ENCODE measurements around the gene MYOM1.
A peak's percentile ranks its signal among the peaks of the same experiment; 100 is the strongest.

MYOM1 gene

DNA sequence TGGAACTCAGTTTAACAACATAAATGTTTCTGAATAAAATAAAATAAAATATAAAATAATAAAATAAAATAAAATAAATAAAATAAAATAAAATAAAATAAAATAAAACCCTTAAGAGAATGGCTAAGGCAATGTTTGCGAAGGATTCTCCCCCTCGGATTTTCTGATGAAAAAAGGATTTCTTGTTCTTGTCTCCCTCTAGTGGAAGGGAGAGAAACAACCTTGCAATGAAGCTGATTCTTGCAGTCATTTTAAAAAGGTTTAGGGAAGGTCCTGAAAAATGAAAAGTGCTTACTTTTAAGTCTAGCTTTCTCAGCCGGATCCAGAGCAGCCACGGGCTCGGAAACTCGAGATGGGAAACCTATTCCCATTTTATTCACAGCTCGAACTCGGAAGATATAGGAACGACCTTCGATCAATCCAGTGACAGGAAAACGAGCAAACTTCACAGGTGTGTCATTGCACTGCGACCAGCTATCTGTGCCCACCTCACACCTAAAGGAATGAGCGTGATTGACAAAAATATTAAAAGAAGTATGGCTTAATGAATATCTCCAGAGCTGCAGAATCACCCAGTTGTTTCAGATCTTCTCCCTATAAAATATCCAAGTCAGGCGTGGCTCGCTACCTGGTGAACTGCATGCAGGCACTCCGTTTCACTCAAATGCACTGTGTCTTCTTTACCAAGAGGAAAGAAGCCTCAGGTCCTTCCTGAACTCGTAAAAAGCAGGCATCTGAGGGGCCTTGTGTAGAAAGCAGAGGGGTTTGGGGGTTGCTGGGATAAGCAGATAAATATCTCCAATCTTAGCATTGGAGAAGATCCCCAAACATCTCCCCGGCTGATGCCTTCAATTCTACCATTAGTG lies 68.1 kb downstream of the MYOM1 start:
- peak; percentile 40 for DNase-seq (ENCODE audit: low spot score)

DNA sequence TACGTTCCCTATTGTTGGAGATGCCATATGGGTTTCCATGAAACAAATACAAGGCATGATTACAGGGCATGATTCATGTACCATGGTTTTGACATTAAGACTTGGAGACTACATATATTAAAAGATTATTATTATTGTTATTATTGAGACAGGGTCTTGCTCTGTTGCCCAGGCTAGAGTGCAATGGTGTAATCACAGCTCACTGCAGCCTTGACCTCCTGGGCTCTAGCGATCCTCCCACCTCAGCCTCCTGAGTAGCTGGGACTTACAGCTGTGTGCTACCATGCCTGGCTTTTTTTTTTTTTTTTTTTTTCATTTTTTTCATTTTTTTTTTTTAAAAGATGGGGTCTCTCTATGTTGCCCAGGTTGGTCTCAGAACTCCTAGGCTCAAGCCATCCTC lies 69.1 kb downstream of the MYOM1 start:
- no peak for DNase-seq (ENCODE audit: low spot score)

GRCh38 chr18:3150274-3150673 lies 69.5 kb downstream of the MYOM1 start:
- no peak for DNase-seq (ENCODE audit: low spot score)

DNA sequence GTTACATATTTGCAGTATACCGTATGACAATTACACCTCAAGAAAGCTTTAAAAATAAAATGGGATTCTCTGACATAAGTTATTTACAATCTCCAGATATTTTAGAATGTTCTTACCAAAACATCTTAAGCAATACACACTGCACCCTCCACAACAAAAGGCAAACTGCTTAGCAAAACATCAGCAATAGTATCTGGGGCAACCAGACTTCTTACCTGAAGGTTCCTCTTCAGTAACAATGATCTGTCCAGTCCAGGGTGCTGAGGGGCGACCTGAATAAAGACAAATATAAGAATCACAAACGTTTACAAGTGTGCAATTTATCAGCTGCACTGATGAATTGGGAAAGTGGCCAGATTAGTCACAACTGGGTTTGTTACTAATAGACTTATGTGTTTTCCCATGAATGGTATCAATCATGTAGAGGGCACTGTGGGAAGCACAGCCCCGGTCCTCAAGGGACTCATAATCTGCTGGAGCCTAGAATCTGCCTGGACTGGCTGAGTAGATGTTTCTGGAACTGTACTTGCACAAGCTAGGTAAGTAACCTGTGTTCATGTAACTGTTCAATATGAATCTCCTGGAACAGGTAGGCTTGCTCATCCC lies 70.7 kb downstream of the MYOM1 start:
- peak; percentile 14 for DNase-seq (ENCODE audit: low spot score)

- no peak for DNase-seq (ENCODE audit: low spot score)
These were observed 71.7 kb downstream of the MYOM1 start for GRCh38 chr18:3147935-3148554.

DNA sequence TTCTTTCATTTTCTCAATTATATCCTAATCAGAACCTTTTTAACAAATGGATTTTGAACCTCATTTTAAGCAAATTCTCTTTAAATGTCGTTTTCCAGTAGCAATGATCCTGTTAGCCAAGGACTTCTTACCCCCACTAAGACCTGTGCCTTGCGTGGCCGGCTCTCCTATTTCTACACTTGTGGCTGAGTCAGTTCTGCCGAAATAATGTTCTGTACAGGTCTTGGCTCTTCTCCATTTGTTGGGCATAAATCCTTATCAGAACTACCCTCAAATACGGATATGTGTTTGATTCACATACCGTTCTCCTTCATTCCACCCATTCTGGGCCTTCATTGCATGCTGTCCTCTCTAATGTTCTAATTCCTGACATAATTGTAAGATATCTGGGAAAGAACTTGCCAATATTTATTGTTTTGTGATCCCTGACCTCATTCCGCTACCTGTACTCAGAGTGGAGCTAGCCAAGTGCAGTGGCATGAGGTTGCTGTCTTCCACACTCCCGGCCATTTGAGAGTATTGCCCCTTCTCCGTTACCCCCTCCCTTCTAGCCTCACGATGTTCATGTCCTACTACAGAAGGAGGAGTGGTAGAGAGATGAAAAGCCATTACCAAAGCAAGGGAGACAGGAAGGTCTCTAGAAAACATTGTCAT lies 78.7 kb downstream of the MYOM1 start:
- no peak for DNase-seq (ENCODE audit: low spot score)

DNA sequence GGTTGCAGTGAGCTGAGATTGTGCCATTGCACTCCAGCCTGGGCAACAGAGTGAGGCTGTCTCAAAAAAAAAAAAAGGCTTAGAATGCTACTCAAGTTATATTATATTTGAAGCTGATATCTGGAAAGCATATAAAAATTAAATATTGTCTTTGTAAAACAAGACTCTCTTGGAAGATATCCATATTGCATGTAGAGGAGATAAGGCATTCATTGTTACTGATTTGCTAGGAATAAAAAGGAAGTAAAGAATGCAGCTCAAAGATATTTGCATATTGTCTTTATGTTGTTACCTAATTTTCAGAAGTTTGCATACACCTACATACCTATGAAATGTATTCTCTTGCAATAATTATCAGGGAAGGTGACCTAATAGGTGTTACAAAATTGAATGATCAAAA lies 79.4 kb downstream of the MYOM1 start:
- DNase-seq (ENCODE audit: low spot score), result no peak

GRCh38 chr18:3139406-3139805 lies 80.4 kb downstream of the MYOM1 start:
- no peak for DNase-seq (ENCODE audit: low spot score)

- no peak for DNase-seq (ENCODE audit: low spot score)
These were observed 81.3 kb downstream of the MYOM1 start for GRCh38 chr18:3138274-3138975.

- DNase-seq (ENCODE audit: low spot score), result no peak
These were observed 84.2 kb downstream of the MYOM1 start for GRCh38 chr18:3135536-3135935.

- no peak for DNase-seq (ENCODE audit: low spot score)
These were observed 87.1 kb downstream of the MYOM1 start for GRCh38 chr18:3132700-3133099.

DNA sequence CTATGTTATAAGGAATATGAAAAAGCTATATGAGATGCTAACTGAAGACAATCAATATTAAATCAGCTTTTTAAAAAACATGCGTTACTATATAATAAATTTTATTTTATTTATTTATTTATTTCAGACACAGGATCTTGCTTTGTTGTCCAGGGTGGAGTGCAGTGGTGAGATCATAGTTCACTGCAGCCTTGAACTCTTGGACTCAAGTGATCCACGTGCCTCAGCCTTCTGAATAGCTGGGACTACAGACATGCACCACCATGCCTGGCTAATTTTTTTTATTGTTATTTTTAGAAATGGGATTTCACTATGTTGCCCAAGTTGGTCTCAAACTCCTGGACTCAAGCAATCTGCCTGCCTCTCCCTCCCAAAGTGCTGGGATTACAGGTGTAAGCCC lies 89.4 kb downstream of the MYOM1 start:
- no peak for DNase-seq (ENCODE audit: low spot score)

DNA sequence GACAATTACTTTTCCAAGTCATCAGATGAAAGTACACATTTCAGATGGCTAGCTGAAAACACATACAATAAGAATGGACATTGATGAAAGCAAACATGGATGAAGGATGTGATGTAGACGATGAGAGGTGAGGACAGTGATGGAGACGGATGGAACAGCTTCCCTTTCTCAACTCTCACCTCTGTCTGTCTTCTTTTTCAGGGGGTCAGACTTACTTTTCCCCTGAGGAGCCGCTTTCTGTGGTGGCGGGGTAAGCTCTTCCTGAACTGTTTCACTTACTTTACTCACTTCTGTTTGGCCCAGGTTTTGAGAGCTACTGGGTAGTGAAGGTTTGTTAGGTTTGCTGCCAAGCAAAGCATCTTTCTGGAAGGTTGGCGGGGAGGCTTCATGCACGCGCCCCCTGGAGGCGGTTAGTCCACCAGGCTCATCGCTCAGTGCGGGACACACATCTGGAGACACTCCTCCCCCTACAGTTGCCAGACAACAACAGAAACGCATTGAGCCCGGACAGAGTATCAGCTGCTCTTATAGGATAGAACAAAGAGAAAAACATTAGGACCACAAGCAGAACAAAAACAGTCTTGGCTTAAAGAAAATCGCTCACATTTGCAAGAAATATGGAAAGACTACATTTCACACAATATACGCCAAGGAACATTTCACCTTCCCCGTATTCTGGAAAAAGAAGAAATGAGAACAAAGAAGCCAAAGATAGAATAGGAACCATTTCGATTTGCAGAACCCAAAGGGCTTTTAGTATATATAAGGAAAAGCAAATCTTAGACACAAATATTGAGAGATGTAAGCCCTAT lies 90.5 kb downstream of the MYOM1 start:
- peak; percentile 65 for DNase-seq (ENCODE audit: low spot score)

DNA sequence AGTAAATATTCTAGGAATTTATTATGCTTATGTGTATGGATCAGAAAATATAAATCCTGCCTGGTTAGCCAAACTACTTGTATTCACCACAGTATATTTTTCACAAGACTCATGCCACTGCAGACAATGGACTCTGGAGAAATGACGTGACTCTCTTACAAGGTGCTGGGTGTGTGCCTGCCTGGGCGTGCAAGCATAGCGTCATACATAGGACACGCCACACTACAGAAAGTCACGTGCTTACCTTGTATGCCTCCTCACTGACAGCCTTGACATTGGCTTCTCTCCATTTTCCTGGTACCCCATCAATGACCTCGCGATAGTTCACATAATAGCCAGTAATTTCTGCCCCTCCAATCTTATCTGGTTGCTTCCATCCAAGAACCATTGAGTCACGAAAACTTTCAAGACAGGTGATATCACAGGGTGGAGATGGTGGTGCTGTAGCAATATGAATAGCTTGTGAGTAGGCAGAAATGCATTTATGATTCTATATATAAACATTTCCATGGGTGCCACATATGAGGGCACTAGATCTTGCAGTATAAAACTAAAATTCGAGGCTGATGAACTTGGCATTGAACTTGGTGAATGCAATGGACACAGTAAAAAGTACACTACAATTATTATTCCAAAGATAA lies 93.2 kb downstream of the MYOM1 start:
- no peak for DNase-seq (ENCODE audit: low spot score)

GRCh38 chr18:3124822-3125221 lies 94.9 kb downstream of the MYOM1 start:
- no peak for DNase-seq (ENCODE audit: low spot score)

- DNase-seq (ENCODE audit: low spot score), result no peak
These were observed 96.9 kb downstream of the MYOM1 start for GRCh38 chr18:3122851-3123250.

DNA sequence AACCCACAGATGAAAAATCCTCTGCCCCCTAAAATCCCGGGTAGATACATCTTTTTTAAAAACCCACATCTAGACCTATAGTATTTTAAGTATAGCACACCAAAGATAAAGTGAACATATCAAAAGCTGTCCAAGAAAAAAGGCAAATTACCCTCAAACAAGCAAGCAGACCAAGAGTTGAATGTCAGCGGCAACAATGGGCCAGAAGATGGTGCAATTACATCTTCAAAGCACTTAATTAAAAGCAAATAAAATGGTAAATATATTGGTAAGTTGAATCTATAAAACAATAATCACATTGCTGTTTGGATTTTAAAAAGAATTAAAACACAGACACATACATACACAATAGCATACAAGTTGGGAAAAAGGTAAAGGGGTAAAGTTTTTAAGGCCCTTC lies 98.5 kb downstream of the MYOM1 start:
- no peak for DNase-seq (ENCODE audit: low spot score)

GRCh38 chr18:3120356-3120755 lies 99.4 kb downstream of the MYOM1 start:
- no peak for DNase-seq (ENCODE audit: low spot score)

- no peak for DNase-seq (ENCODE audit: low spot score)
These were observed 100.1 kb downstream of the MYOM1 start for GRCh38 chr18:3119401-3120341.
